Peyer's patch (tissue), 4 donors: ENCODE data around the gene RABL2B. TPM values are rescaled to one million over a fixed set of nuclear protein-coding genes. Genes with fewer than 3 reads are reported as not detected.

Source experiments
- DNase-seq, 3 donors: peaks; one replicate each; pipeline ENCODE4 v3.0.0-alpha.2; 2017 to 2019
- H3K27ac ChIP-seq, 4 donors: fragments of 200-600 bp; sonication (generic); one replicate each; pipeline ENCODE4 v1.5.1; 2016 to 2019
- H3K27me3 ChIP-seq, 2 donors: fragments of 200-600 bp; sonication (generic); one replicate each; pipeline ENCODE4 v1.5.1; 2019
- H3K36me3 ChIP-seq, 3 donors: fragments of 200-600 bp; sonication (generic); one replicate each; pipeline ENCODE4 v1.5.1; 2016 to 2019
- H3K4me1 ChIP-seq, 4 donors: fragments of 200-600 bp; sonication (generic); one replicate each; pipeline ENCODE4 v1.5.1; 2016 to 2019
- H3K4me3 ChIP-seq, 4 donors: fragments of 200-600 bp; sonication (generic); 1 replicate in 3 of 4; 2 replicates in 1 of 4; pipeline ENCODE4 v1.5.1; 2016 to 2019; ENCODE audit warnings: mild to moderate bottlenecking in 1 of 4
- H3K9me3 ChIP-seq, 4 donors: fragments of 200-600 bp; sonication (generic); one replicate each; pipeline ENCODE4 v1.5.1; 2016 to 2019; ENCODE audit warnings: mild to moderate bottlenecking in 1 of 4
- POLR2A ChIP-seq, 2 donors: fragments of 450-650 bp; IDR thresholded peaks; one replicate each; pipeline ENCODE4 v1.5.1; 2017; ENCODE audit warnings: antibody characterized with exemption in 2 of 2, mild to moderate bottlenecking in 2 of 2, moderate library complexity in 2 of 2
- total RNA-seq, 4 donors: library from RNA; depleted of rRNA; stranded (reverse); fragments of >200 nt; gene quantifications; one replicate each; pipeline ENCODE4 v1.1.0, GENCODE V29; 2016
- TF ChIP-seq, protein P1 (sequence below), 6 experiments: fragments of 450-650 bp in 4 of 6; fragments of 200-600 bp in 2 of 6; sonication (generic) in 1 of 6; IDR thresholded peaks; one replicate each; pipeline ENCODE4 v1.5.1; 2017 to 2019; ENCODE audit warnings: antibody characterized with exemption in 6 of 6, mild to moderate bottlenecking in 3 of 6, moderate library complexity in 1 of 6

Gene RABL2B
- total RNA-seq, 4 donors from 2014 or later = 10.2 to 41.3 (median 27.7) TPM

DNA sequence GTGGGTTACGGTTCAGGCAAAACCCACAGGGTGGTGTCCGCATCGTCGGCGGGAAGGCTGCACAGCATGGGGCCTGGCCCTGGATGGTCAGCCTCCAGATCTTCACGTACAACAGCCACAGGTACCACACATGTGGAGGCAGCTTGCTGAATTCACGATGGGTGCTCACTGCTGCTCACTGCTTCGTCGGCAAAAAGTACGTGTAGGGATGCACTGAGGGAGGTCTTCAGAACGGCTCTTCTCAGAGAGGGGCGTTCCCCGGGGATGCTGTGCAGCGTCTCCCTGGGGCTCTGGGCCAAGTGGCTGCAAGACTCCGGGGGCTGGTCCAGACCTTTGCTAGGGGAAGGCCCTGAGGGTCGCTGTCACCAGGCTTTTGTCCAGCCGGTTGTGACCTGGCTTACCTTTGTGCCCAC lies 44.2 kb downstream of the RABL2B start:
- no peak overlapping the region for H3K4me3 ChIP-seq
- no peaks in the 10 kb centered on the region for H3K36me3 ChIP-seq
- no peaks in the 10 kb centered on the region for H3K4me1 ChIP-seq
- no peaks in the 10 kb centered on the region for H3K27me3 ChIP-seq
- DNase-seq = peak in 2 of 3 donors; percentile 23 to 29
- no peak overlapping the region for H3K27ac ChIP-seq
- TF ChIP-seq, protein P1, sequence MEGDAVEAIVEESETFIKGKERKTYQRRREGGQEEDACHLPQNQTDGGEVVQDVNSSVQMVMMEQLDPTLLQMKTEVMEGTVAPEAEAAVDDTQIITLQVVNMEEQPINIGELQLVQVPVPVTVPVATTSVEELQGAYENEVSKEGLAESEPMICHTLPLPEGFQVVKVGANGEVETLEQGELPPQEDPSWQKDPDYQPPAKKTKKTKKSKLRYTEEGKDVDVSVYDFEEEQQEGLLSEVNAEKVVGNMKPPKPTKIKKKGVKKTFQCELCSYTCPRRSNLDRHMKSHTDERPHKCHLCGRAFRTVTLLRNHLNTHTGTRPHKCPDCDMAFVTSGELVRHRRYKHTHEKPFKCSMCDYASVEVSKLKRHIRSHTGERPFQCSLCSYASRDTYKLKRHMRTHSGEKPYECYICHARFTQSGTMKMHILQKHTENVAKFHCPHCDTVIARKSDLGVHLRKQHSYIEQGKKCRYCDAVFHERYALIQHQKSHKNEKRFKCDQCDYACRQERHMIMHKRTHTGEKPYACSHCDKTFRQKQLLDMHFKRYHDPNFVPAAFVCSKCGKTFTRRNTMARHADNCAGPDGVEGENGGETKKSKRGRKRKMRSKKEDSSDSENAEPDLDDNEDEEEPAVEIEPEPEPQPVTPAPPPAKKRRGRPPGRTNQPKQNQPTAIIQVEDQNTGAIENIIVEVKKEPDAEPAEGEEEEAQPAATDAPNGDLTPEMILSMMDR (IDR thresholded peaks at IDR 0.05) = no peak
- TF ChIP-seq POLR2A (IDR thresholded peaks at IDR 0.05) = no peak
- H3K9me3 ChIP-seq = no peaks in the 10 kb centered on the region

DNA sequence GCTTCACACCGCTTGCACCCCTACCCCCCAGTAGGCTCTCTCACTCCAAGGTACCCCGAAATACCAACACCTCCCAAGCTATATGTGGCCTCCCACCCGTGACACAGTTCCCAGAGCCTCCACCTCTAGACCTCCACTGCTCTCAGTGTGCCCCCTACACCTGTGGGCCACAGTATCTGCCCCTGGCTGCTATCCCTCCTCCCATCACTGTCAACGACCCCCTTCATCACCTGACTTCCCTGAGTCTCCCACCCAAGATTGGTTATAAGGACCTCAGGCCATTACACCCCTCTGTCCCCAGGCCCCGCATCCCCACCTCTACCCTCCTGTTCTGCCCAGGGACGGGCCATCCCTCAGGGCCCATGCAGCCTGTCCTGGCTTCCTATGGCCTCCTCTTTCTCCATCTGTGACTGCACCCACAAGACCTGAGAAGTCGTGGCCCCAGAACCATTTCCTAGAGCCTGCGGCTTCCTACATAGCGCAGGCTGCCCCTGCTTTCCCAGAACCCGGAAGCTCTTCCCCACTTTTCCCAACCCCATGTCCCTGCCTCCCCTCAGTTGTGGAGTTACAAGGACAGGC lies 44.7 kb downstream of the RABL2B start:
- peak in 2 of 3 donors; percentile 16 to 18 for DNase-seq

DNA sequence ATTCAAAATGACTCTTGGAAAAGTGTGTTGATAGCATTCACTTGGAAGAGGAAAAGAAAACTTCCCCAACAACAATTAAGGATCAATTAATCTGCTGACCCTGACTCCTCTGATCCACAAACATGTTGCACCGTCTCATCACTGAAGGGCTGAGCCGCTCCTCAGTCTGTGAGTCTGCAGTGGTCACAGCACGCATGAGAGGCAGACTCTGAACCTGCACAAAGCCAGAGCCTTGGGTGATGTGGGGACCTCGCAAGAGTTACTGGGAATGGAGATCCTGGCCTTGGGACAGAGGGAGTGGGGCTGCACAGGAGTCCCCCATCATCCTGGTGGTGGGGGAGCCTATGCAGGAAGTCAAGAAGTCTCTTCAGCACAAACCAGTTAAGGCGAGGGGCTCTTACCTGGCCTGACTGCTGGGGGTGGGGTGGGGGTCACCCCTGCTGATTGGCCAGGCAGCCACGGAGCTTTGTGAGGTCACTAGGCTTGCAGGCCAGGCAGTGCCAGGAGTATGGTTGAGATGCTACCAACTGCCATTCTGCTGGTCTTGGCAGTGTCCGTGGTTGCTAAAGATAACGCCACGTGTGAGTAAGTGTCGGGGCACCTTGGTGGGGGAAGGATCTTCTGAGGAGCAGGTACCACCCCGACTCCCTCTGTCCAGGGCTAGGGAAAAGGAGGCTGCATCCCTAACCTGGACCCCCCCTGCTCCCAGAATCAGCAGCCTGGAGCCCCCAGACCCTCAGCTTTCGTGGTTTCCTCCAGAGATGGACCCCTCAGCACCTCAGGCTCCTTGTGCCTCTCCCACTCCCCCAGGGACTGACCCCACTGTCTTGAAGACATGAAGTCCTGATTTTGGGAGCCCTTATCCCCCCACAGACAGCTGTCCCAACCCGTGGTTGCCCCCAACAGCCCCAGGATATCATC lies 45.4 kb downstream of the RABL2B start, which contains the start of gene ACR:
Gene ACR (plus strand): TSS at position 477 of the 921 bp plus-strand sequence. CDS start 32 bp downstream, at position 509.
- Histone ChIP-seq H3K27me3 (no peaks in the 10 kb centered on the region), H3K36me3 (no peaks in the 10 kb centered on the region), H3K27ac (no peak within 1 kb of the TSS), H3K4me1 (no peaks in the 10 kb centered on the region), H3K4me3 (no peak within 1 kb of the TSS), H3K9me3 (no peaks in the 10 kb centered on the region)
- TF ChIP-seq, protein P1 (IDR thresholded peaks at IDR 0.05) = no peak
- TF ChIP-seq POLR2A (IDR thresholded peaks at IDR 0.05) = no peak
- DNase-seq = peak in 2 of 3 donors; percentile 29 to 31

More for the DNA sequence above, 44.7 kb downstream of the RABL2B start:
- no peak overlapping the region for H3K4me3 ChIP-seq
- H3K9me3 ChIP-seq = no peaks in the 10 kb centered on the region
- H3K27me3 ChIP-seq = no peaks in the 10 kb centered on the region
- H3K27ac ChIP-seq = no peak overlapping the region
- TF ChIP-seq, protein P1 (IDR thresholded peaks at IDR 0.05) = no peak
- no peak for TF ChIP-seq POLR2A (IDR thresholded peaks at IDR 0.05)
- no peaks in the 10 kb centered on the region for H3K36me3 ChIP-seq
- H3K4me1 ChIP-seq = no peaks in the 10 kb centered on the region

DNA sequence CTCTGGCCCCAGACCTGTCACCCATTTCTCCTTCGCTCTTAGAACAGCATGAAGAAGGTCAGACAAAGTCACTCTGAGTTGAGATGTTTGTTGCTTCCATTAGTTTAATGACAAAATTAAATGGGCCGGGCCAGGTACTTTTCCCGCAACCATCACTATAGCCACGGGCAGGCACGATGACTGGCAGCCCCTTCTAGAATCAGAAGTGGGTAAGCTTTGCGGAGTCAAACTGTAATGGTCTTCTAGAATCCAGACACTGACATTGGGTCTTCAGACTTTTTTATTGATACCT lies 47.8 kb downstream of the RABL2B start:
- H3K9me3 ChIP-seq = no peaks in the 10 kb centered on the region

DNA sequence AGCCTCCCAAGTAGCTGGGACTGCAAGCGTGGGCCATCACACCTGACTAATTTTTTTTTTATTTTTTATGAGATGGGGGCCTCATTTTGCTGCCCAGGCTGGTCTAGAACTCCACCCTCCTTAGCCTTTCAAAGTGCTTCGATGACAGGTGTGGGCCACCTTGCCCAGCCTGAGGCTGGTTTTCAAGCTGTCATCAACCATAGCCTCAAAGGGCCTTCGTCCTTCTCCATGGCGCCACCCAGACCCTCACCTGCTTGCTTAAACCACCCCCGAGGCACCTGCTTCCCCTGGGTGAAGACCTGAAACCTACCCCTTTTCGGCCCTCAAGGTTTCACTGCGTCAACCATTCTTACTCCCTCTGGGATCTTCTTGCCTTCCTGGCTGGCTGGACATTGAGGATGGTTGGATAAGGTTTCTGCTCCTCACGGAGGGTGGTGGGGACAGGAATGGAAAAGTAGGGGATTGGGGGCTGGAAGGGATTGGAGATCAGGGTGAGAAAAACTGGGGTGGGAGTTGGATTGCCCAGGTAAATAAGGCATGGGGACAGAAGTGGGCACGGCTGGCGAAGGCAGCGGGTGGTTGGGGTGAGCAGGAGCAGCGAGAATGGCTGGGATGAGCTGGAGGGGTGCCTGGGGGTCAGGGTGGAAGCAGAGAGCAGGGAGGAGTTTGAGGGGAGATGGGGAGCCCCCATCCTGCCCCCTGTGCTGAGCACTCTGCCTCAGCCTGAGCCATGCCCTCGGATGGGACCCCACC lies 48.3 kb downstream of the RABL2B start:
- TF ChIP-seq, protein P1 (IDR thresholded peaks at IDR 0.05) = no peak
- no peak for TF ChIP-seq POLR2A (IDR thresholded peaks at IDR 0.05)
- DNase-seq = peak; percentile 4 to 17 (median 13)
- no peak overlapping the region for H3K4me3 ChIP-seq
- no peaks in the 10 kb centered on the region for H3K27me3 ChIP-seq
- no peaks in the 10 kb centered on the region for H3K36me3 ChIP-seq
- H3K4me1 ChIP-seq = peaks cover 0 to 8% (median 0%) of the 10 kb centered on the region in 4 donors
- no peaks in the 10 kb centered on the region for H3K9me3 ChIP-seq
- no peak overlapping the region for H3K27ac ChIP-seq

More for the DNA sequence above, 47.8 kb downstream of the RABL2B start:
- no peak for TF ChIP-seq POLR2A (IDR thresholded peaks at IDR 0.05)
- TF ChIP-seq, protein P1 (IDR thresholded peaks at IDR 0.05) = no peak
- H3K27ac ChIP-seq = no peak overlapping the region
- no peak overlapping the region for H3K4me3 ChIP-seq
- peaks cover 0 to 8% (median 0%) of the 10 kb centered on the region in 4 donors for H3K4me1 ChIP-seq
- no peak for DNase-seq
- H3K36me3 ChIP-seq = no peaks in the 10 kb centered on the region
- no peaks in the 10 kb centered on the region for H3K27me3 ChIP-seq
